DMS153 (cell line): ENCODE results near the gene ZNF606.

Source experiments
- DNase-seq: peaks from one replicate; lab custom pipeline; 2025; lab: John Stamatoyannopoulos, UW

ZNF606 gene

DNA sequence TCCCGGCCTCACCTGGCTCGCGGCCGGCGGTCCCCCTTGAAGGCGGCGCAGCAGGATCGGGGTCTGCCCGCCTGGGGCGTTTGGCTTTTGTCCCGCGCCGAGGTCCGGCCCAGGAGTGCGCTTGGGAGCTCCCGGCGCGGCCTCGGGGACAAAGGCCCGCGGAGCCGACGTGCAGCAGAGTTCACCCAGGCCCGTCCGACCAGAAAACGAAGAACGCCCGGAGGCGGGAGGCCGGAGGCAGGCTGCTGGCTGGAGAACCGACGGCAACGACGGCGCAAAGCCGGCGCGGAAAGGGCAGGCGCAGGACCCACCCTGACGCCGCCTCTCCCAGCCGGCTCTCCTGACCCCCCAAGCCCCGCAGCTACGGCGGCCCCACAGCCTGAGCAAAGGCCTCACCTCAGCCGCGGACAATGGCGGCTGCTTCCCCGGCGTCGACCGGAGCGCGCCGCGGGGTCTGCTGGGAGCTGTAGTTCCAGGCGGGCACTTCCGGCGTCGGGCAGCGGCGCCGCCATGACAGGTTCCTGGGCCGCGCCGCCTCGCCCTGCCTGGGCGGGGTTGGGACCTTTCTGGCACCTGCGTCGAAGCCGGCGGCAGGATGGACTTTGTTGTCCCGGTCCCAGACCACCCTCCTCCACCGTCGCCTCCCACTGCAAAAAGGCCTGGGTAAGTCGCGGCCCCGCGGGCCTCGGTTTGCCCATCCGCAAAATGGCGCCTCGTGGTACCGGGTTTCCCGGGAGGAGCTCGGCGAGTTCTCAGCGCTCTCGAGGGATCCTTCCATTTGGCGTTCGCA is at the start of gene ZNF606:
Gene ZNF606 (minus strand): TSS at position 437 of the 790 bp plus-strand sequence. CDS start 1,501 bp downstream, outside the sequence.
- DNase-seq = peak; percentile 71

GRCh38 chr19:58052256-58052655 is 49.6 kb upstream of the ZNF606 start:
- DNase-seq = no peak

GRCh38 chr19:58047672-58048071 is 45.1 kb upstream of the ZNF606 start:
- DNase-seq = no peak

GRCh38 chr19:58046856-58047255 is 44.2 kb upstream of the ZNF606 start:
- no peak for DNase-seq

- no peak for DNase-seq
These were observed 42.9 kb upstream of the ZNF606 start for GRCh38 chr19:58045411-58046050.

- no peak for DNase-seq
These were observed 42.3 kb upstream of the ZNF606 start for GRCh38 chr19:58044886-58045285.

GRCh38 chr19:58044391-58044790 is 41.8 kb upstream of the ZNF606 start:
- no peak for DNase-seq

GRCh38 chr19:58042495-58043340 is 40.1 kb upstream of the ZNF606 start:
- DNase-seq = no peak

- DNase-seq = no peak
These were observed 38.3 kb upstream of the ZNF606 start for GRCh38 chr19:58040751-58041525.

DNA sequence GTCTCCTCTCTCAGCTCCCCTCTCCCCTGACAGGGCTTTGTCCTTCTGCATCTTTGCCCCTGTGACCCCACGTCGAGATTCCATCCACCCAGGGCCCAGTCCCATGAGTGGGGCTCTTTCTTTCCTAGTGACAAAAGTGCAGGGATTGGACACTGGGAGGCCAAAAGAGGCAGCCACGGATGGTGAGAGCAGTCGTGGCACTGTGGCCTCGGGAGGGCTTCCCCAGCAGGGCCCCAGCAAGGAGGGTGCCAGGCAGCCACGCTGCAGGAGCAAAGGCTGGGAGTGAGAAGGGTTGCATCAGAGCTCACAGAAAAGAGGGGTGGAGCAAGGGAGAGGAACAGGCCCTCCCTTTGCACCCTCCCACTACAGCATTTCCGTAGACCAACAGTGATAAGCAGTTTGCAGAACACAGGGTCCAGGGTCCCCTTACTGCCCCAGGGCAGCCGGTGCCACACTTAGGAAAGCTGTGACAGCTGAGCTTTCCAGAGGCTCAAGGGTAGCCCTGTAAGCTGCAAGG is 36.1 kb upstream of the ZNF606 start:
- no peak for DNase-seq

- no peak for DNase-seq
These were observed 35.5 kb upstream of the ZNF606 start for GRCh38 chr19:58037927-58038687.

- no peak for DNase-seq
These were observed 33.2 kb upstream of the ZNF606 start for GRCh38 chr19:58035863-58036262.

GRCh38 chr19:58034477-58034793 is 31.8 kb upstream of the ZNF606 start:
- no peak for DNase-seq

DNA sequence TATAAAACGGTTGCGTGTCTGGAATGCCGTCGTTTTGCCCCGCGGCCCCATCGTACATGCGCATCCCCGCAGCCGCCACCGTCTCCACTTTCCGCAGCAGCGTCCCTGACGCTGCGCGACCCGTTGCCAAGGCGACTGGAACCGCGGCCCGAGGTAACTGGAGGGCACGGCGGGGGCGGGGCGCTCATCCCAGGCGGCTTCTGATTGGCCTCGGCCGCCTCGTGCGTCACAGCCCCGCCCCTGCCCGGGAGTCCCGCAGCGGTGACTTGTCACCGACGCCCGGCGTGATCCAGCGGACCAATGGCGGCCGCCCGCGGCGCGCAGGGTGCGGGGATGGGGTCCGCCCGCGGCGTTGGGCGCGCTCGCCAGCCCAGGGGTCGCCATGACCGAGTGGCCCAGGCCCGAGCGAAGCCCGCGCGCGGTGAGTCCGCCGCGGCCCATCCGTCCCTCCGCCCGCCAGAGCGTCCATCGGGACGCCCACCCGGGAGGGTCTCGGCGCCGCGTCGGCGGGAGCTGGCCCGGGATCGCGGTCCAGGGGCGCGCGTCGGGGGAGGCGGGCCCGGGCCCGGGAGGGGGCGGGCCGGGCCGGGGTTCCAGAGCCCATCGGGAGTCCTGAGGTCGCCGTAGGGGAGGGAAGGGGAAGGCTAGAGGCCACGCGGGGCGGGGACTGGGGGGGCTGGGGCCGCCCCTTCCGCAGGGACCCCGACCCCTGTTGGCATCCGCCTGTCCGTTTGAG is 31.3 kb upstream of the ZNF606 start, which contains the start of gene ZSCAN1:
Gene ZSCAN1 (plus strand): TSS at position 285 of the 736 bp plus-strand sequence. CDS start 3,812 bp downstream, outside the sequence.
- no peak for DNase-seq

DNA sequence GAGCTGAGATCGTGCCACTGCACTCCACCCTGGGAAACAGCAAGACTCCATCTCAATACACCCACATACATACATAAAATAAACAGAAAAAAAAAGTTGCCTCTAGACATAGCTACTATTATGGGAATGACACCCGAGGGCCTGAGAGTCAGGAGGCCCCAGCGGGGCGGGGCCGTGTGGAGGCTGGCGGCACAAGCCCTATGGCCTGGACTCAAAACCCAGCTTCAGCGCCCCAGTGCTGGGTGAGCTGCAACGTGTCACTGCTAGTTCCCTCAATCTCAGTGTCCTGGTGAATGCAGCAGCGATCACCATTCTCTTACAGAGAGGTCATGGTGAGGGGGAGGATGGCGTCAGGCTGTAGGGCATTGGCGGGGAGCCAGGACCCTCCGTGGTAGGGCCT is 22.0 kb upstream of the ZNF606 start:
- DNase-seq = no peak

DNA sequence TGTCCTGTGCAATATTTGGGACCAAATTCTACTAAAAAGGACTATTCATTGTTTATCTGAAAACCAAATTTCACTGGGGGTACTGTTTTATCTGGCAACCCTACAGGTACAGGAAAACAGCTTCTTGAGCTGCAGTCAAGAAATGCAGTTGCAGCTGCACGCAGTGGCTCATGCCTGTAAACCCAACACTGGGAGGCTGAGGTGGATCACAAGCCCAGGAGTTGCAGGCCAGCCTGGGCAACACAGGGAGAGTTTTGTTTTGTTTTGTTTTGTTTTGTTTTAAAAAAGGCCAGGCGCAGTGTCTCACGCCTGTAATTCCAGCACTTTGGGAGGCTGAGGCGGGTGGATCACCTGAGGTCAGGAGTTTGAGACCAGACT is 19.7 kb upstream of the ZNF606 start:
- no peak for DNase-seq

DNA sequence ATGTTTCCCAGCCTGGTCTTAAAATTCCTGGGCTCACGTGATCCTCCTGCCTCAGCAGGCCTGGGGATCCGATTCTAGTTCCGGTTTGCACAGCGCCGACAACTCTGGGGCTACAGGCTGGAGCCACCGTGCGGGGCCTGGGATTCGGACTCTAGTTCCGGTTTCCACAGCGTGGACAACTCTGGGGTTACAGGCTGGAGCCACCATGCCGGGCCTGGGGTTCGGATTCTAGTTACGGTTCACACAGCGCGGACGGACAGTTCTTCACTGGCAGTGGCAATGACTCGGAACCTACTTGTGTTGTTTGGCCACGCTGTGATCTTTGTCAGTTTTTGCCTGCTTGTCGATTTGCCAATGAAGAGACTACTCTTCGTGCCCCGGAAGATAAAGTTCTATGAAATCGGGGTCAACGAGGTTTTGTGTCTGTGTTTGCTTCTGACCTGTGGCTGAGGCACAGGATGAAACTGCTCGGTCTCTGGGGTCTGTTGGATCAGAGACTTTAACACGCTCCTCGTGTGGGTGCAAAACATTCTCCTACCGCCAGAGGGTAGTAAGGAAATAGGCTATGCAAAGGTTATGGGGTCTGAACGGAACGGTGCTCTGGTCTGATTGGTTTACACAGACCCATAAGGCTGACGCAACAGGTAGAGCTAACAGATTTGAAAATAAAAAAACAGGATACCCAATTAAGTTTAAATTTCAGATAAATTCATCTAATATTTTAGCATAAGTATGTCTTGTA is 19.1 kb upstream of the ZNF606 start:
- no peak for DNase-seq

- no peak for DNase-seq
These were observed 17.5 kb upstream of the ZNF606 start for GRCh38 chr19:58020129-58020528.

DNA sequence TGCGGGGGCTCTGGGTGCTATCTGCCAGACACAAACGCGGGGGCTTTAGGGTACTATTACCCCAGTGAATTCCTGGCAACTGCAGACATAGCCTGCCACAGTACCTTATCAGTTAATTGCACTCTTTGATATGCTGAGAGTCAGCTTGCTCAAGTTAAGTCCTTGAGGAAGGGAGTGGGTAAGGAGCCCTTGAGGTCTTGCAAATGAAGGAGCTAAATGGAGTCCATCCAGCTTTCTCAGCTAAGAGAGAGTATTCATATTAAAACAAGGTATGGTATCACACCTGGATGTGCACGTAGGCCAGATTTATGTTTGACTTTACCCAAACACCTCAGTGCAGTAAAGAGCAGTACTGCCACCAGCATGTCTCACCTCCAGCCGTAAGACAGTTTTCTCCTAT is 11.5 kb upstream of the ZNF606 start:
- no peak for DNase-seq

DNA sequence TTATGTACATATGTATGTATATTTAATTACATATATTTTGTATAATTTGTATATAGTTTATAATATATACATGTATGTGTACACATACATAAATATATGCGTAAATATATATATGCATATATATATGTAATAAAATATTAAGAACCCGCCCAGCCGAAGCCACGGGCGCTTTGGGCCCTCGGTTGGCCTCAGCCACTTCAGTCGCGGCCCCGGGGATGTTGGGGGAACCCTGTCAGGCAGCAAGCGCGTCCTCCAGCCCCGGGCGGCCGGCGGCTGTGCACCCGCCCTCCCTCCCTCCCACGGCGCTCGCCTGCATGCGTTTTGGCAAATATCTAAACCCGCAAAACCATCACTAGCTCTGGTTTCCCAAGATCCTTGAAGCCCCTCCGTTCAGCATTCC is 7.9 kb upstream of the ZNF606 start:
- DNase-seq = no peak
